Stimulated activated CD4-positive, alpha-beta T cell treated with anti-CD3 and anti-CD28 coated beads, Interleukin-4, amount 100 ng/mL, for 24 hours (primary cell): ENCODE measurements around the gene PPP1R27.
"Not testable (repeated sequence)": the region's sequence is repeated elsewhere in the genome, so short reads cannot be mapped to it uniquely, and the experiment has no call there.

Experiments
- DNase-seq: peaks from one replicate; pipeline ENCODE4 v3.0.0-alpha.2; 2020

Gene PPP1R27

DNA sequence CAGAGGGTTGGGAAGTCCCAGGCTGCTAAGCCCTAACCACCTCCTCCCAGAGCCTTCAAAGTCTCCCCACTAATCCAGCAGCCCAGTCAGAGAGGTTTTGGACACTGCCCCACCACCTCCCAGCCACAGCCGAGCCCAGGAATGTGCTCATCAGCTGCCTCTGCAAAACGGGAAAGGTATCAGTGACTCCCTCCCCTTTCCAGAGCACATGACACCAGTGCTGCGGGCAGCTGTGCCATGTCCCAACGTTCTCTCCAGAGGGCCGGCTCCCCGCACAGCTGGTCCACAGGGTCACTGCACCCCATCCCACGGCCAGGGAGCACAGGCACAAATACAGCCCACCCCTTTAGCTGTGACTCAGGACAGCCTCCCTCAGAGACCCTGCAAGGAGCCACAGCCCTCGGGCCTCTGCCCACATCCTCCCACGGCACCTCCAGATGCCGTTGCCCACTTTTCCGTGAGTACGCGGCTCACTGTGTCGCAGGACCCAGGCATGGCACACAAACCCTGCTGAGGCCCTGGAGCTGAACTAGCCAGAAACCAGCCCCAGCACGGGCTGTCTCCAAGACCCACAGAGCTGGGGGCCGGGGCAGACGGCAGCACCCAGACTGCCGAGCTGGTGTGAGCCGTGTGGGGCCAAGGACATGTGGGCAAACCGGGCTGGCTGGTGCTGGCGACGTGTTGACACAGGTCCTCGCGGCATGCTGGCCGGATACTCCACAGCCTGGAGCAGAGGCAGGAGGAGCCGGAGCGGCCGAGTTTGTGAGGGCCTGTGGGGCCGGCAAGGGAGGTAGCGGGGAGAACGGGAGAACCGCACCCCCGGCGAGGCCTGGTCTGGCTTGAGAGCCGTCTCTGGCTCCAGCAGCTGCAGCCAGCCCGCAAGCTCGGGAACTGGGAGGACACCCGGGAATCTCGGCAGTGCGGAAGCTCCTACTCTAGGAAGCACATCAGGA lies 6.3 kb upstream of the PPP1R27 start:
- DNase-seq, result no peak

DNA sequence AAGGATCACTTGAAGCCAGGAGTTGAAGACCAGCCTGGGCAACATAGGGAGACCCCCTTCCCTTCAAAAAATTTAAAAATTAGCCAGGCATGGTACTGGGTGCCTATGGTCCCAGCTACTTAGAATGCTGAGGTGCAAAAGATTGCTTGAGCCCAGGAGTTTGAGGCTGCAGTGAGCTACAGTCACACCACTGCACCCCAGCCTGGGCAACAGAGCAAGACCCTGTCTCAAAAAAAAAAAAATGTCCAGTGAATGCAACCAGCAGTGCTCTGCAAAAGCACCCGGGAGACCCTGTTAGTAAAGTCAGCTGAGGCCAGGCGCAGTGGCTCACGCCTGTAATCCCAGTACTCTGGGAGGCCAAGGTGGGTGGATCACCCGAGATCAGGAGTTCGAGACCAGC lies 5.2 kb upstream of the PPP1R27 start:
- DNase-seq, result not testable (repeated sequence)

DNA sequence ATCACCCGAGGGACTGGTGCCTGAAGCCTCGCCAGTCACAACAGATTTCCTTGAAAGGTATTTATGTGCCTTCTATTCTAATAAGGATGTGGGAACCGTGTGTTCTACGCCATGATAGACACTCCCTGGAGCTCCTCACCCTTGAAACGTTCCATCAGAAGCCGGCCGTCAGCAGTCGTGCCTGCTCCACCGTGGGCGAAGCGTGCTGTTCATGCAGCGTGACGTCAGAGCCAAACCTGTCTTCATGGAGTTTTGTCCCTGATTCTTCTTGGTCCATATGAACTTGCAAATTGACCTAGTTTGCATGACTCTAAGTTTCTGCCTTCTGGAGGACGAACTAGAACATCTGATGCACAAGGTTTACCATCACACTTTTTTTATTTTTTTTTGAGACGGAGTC lies 4.5 kb upstream of the PPP1R27 start:
- no peak for DNase-seq

DNA sequence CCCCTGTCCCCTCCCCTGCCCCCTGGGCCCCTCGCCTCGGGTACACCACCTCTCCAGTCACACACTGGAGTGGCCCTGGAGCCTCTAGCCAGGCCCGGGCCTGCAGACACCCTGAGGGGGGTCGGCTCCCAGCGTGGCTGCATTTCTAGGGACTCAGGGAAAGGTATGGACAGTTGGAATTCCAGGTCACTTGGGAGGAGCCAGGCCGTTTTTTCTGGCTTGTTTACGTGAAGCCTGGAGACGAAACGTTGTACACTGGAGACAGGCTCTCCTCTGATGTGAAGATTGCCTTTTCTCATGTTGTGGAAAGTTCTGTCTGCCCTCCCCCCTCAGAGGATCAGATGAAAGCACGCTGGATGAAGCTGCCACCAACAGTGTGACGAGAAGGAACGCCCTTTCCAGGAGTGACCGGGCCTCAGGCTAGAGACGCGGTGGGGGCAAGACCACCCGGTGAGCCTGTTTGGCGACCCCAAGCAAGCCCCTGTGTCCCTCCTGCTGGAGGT lies 4.0 kb upstream of the PPP1R27 start:
- DNase-seq, result no peak

DNA sequence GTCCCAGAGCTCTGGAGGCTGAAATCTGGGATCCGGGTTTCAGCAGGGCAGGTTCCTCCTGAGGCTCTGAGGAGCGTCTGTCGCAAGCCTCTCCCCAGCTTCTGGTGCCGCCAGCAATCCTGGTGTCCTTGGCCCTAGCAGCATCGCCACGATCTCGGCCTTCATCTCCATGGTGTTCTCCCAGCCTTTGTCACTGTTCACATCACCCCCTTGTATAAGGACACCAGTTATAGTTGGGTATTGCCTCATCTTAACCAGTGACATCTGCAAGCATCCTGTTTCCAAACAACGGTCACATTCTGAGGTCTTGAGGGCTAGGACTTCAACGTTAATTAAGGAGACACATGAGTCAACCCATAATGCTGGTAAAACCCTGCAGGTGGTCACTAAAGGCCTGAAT lies 2.8 kb upstream of the PPP1R27 start:
- no peak for DNase-seq

DNA sequence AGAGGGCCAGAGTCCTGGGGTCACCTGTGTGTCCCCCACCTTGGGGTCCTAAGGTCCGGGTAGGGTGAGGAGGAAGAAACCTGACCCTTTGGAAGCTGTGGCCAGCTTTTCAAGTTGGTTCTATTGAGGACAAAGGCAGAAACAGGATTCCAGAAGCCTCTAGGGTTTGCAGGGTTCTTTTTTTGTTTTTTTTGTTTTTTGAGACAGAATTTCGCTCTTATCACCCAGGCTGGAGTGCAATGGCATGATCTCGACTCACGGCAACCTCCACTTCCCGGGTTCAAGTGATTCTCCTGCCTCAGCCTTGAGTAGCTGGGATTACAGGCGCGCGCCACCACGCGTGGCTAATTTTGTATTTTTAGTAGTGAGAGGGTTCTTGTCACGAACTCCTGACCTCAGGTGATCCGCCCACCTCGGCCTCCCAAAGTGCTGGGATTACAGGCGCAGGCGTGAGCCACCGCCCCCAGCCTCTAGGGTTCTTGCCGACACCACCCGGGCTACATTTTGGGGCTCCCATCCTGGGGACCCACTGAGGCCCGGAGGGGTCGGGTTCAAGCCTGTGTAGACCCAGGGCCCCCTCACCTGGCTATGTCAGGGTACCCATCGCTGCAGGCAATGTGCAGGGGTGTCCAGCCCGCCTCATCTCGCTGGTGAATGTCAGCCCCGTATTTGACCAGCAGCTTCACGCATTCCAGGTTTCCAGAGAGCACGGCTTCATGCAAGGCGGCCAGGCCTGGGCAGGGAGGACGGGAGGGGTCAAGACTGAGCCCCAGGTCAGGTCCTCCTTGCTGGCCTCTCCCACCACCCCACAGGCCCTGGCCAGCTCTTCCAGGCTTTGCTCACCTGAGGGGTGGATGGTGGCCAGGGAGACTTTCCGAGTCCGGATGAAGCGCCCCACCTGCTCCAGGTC lies 674 bp downstream of the PPP1R27 start:
- no peak for DNase-seq

DNA sequence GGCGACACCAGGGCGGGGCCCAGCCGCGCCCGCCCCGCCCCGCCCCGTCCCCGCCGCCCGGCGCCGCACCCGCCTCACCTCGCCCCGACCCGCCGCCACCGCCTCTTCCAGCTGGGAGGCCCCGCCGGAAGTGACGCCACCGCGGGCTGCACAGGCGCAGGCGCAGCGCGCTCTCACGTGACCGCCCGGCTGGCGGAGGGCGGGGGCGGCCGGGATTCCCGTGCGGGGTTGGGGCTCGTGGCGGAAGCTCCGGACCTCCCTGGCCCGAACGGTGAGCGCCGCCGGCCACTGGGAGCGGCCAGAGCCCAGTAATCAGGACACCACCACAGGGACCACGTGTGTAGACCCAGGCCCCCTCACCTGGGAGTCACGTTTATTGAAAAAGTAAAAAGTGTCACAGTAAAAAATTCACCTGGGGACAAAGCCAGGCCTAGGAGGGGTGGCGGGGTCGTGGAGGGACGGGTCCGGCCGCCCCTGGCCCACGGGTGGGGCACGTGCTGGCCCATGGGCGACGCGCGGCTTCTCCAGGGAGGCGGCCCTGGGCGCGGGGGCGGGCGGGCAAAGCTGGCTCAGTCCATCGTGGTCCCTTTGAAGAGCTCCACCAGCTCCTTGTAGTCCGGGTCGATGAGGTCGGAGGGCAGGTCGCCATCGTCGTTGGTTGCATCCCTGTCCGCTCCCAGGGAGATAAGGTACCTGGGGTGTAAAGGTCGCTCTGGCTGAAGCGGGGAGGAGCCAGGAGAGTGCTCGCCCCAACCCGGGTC lies 1.5 kb downstream of the PPP1R27 start, which contains the start of gene MCRIP1:
MCRIP1 (minus strand) TSS at position 132 of the 761 bp plus-strand sequence. CDS start 8,785 bp downstream, outside the sequence.
- DNase-seq, result peak; percentile 95

DNA sequence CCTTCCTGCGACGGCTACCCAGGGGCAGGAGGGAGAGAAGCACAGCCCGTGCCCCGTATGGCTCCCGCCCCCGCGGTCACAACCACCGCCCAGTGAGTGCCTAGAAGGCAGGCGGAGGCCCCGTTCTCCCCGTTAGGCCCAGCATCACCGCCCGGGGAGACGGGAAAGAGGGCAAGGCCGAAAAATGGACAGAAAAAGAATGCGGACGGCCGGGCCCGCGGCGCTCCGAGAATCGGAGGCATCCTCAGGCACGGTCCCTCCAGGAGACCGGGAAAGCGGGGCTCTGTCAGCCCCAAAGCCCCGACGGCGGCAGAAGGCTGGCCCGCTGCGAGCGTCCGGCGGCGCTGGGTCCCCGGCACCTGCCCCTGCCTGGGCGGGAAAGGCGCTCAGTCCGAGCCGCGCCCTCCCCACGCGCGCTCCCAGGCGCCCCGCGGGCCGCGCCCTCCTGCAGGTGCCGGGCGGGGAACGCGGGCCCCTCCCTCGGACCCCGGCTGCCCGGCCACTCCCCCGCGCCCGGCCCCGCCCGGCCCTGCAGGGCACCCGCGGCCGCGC lies 2.2 kb downstream of the PPP1R27 start:
- peak; percentile 59 for DNase-seq

DNA sequence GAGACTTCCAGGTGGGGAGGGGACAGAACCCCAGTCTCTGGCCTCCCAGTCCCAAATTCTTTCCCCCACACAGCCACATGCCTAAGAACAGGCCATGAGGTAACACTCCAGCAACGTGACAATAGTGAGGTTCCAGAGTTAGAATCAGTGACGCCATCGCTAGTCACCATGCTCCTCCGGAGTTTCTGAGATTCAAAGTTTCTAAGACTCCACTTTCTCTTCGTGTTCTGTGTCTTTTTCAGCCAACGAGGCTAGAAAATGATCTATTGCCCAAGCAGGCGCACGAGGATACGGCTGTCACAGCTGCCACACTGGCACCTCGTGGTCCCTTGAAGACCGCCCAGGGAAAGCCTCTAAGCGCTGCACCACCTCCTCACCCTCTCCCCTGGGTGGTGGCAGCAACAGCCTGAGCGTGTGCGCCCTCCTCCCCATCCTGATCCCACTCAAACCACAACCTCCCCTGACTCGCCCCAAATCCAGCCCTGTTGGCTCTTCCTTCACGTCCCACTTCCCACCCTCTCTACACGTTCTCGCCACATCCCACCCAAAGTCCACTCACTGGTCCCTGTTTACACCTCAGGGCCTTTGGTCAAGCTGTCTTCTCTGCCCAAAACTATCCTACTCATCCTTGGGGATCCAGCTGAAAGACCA lies 2.8 kb downstream of the PPP1R27 start:
- DNase-seq, result peak; percentile 58

DNA sequence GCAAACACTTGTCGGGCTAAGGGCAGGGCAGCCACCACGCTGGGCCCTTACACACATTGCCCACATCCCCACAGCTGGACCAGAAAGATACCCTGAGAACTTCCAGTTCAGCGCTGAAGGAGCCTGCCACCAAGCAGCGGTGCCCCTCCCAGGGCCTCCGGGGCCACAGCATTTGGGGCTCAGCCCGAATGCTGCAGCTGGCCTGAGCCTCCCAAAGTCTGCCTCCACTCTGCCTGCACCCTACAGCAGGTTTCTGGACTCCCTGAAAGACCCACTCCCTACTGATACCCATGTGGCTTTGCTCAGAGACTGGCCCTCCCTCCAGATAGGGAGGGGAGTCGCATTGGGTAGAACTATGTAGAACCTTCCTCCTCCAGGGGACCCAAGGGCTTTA lies 3.3 kb downstream of the PPP1R27 start:
- DNase-seq, result peak; percentile 11

DNA sequence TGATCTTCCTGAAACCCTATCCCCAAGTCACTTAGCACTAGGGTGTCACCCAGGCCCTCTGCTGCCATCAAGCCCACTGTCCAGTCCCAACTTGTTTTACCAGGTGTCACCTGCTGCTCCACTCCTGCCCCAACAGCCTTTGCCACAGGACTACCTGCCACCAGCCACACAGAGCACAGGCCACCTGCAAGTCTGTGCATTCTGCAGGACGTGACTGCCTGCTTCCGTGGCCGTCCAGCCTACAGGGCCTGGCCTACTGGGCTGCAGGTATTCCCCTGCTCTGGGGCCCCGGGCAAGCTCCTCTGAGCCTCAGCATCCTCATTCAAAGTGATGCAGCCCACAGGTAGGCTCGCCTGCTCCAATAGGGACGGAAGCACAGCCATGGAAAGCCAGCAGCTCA lies 5.0 kb downstream of the PPP1R27 start:
- no peak for DNase-seq

DNA sequence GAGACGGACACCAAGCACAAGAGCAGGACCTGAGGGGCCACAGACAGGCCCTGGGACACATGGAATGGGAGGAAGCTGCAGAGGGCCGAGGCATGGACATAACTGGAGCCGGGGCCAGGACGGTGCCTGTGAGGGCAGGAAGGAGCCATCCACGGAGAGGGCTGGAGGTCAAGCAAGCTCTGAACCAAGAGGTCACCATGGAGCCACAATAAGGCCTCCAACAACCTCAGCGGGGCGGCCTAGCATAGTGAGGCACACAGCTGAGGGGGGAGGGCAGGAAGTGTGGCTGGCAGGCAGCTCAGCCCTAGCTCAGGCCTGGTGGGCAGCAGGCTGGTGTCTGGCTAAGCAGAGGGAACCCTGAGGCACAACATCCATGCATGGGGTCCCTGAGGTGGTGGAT lies 6.2 kb downstream of the PPP1R27 start:
- DNase-seq, result no peak

DNA sequence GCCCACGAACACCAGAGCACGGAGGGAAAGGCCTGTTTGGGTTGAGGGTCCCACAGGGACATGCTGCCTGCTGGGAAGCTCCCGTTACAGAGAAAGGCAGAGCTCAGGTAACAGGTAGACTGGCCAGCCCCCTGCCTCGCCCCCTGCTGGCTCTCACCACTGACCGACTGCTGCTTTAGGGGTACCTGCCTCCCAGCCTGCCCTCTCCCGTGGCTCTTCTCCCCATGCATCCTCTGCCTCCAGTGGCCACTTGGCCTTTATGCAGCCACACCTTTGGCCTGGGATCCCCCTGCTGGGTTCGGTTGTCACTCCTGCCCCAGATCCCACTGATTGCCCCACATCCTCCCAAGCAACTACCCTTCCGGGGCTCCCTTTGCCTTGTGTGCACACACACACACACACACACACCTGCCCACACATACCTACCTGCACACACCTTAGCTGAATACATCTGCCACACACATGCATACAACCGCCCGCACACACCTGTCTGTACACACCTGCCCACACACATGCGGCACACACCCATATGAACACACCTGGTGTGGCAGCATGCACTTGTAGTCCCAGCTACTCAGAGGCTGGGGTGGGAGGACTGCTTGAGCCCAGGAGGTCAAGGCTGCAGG lies 8.9 kb downstream of the PPP1R27 start:
- DNase-seq, result no peak

DNA sequence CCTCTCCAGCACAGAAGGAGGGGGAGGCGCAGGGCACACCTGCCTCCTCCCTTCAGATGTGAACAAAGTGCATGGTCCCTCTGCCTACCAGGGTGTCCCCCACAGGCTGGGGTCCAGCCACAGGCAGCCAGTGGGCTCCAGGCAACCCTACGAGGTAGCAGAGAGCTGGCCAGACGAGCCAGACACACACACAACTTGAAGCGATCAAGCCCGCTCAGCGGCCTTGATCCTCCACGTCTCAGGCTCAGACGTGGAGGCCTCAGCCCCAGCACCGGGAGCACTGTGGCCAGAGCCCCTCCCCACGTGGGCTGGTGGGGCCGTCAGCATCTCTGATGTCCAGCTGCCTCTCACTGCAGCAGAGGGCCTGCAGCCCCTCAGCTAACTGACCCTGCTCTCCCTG lies 10.3 kb downstream of the PPP1R27 start:
- no peak for DNase-seq

DNA sequence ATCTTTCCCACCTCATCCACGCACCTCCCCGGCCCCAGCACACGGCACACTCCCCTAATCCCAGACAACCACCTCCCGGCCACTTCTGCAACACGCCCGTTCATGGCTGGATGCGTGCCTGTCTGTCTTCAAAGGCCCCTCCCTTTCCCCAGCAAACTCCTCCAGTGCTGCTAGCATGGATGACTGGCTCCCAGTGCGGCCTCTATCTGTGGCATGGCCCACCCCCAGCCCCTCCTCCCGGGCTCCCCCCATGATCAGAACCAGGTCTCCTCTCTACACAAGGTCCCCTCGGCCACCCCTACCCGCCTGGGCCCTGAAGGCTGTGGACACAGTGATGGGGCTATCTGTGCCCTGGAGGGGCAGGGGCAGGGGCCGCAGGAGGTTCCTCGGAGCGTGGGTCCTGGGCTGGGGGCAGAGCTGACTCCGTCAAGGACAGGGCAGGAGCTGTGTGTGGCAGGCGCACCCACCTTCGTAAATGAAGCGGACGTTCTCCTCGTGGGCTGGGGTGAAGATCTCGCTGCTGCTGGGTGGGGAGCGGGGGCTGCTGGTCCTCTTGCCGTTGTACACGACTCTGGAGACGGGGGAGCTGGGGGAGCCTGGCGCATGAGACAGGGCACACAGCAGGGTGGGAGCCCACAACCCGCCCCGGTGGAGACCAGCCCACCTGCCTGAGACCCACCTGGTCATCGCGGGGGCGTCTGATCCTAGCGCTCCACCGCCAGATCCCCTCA lies 10.9 kb downstream of the PPP1R27 start:
- no peak for DNase-seq

DNA sequence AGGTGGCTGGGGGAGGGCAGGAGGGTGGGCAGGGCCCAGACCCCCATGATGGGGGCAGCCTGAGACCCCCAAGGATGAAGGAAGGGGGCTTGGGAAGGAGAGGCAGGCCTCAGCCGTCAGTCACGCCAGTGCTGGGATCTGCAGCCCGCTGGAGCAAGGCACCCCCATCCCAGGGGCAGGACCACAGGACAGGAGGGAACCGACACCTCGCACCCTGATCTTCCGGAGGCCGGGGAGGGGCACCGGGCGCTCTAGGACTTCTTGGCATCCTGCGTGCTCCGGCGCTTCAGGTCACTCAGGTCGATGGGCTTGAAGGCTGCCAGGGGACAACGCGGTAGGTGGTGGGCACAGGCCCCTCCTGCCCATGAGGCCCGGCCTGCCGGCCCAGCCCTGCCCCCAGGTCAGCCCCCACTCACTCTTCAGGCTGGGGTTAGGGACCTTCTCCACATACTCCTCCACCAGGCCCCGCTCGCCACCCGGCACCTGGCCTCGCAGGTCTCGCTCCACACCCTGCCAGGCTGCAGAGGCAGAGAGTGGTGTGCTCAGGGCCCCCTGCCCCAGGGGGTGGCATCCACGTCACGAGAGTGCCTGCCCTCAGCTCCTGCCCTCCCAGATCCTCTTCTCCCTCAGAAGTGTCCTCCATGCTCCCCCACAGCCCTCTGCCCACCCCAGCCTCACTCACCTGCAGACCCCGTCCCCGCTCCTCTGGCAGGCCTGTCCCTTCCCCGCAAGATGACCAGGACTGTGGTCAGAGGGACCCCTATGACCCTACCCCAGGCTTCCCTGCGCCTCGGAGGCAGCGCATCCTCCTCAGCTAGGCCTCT lies 11.6 kb downstream of the PPP1R27 start:
- DNase-seq, result no peak

DNA sequence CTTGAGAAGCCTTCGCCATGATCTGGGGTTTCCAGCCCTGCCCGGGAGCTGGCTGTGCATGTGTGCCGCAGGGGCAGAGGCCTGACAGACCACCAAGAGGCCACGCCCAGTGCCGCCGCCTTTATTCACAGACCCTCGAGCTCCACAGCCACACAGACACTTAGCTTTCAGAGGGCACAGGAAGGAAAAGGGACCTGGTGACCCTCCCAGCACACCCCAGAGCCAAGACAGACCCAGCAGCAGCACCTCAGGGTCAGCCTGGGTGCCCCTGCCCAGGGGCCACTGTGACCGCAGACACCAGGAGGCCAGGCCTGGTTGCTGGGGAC lies 12.6 kb downstream of the PPP1R27 start:
- DNase-seq, result no peak

DNA sequence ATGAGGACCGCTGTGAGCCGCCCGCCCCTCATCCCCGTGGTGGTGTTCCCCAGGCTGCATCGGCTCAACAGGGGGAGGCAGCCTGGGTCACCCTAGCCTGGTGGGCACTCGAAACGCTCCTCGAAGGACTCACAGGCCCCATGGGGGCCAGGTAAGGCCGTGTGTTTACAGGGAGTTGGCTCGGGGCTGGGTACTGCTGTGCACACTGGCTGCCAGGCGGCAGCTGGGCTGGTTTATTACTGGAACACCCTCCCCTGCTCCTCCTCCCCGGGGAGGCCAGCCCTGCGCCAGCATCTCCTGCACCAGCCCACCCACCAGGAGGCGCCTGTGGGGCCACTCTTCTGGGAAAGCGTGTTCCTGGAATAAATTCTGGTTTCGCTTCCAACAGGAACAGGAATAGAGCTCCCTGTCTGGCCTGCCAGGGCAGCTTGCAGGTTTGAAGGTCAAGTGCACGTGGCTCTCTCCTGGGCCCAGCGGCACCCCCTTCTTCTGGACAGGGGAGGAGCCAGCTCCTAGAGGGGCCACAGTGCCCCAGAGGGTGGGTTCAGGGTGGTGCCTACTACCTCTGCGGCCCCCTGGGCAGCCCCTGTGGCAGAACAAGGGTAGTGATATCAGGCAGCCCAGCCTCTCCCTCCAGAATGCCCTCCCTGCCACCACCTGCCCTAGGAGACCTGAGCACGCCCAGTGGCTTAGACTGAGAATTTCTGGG lies 13.1 kb downstream of the PPP1R27 start:
- no peak for DNase-seq

DNA sequence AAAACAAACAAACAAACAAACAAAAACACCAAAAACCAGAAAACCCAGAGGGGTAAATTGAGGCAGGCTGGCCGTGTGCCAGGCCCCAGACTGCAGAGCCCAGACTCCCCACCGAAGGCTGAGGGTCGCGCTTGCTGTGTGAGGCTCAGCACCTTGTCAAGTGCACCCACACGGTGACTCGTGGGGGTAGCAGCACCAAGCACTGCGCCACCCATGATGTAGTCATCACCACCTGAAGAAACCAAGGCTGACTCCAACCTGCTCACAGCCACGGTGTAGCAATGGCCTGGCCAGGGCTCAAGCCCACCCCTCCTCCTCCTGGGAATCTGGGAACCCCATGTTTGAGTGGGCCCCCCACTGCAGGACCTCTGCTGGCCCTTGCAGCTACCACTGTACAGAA lies 13.7 kb downstream of the PPP1R27 start:
- no peak for DNase-seq
